Right renal pelvis (tissue), 4 donors: ENCODE data around the gene TTC4. TPM values are rescaled to one million over a fixed set of nuclear protein-coding genes. Genes with fewer than 3 reads are reported as not detected.

Experiments
- DNase-seq, 4 donors: peaks; one replicate each; pipeline ENCODE4 v3.0.0-alpha.2; 2013; ENCODE audit warnings: low read depth in 4 of 4, low spot score in 3 of 4, missing footprints in 1 of 4
- polyA plus RNA-seq, 4 donors: library from polyadenylated mRNA; unstranded; fragments of 120-200 nt; gene quantifications; one replicate each; pipeline ENCODE4 v1.2.1, GENCODE V29; 2013; ENCODE audit not compliant: insufficient read length in 4 of 4

TTC4 gene
- polyA plus RNA-seq, 4 donors, result 30.1 to 36.9 (median 34.8) TPM

DNA sequence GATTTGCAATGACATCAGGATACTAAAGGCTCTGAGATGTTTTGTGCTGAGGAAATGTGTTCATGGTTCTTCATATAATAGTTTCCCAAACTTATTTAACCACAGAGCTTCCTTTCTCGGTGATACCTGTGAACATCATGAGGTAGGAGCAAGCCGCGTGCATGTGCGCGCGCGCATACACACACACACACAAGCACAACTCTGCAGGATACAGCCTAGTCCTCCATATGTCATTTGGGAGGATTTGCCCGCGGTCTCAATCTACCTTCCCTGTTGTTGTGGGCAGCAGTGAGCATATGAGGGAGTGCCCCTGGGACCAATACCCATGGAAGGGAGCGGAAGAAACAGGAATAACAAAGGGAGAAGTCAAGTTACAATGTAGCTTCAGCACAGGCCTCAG lies 12.2 kb upstream of the TTC4 start:
- no peak for DNase-seq

- DNase-seq, result no peak
Measured at GRCh38 chr1:54705153-54705552, 10.5 kb upstream of the TTC4 start.

- no peak for DNase-seq
Measured at GRCh38 chr1:54706419-54706818, 9.2 kb upstream of the TTC4 start.

DNA sequence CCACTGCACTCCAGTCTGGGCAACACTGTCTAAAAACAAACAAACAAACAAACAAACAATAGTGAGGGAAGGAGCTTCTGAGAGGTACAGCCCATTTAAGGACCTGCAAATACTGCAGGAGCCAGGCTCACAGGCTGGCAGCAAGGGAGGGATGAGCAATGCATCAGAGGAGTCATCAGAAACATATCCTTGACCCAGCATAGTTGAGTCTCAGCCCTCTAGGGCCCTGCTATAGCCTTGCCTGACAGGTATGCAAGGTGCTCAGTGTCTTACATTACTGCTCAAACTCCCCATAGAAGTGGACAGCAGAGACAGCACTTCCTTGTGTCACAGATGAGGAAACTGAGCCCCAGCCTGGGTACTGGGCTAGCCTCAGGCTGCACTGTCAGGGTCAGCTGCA lies 7.3 kb upstream of the TTC4 start:
- no peak for DNase-seq

DNA sequence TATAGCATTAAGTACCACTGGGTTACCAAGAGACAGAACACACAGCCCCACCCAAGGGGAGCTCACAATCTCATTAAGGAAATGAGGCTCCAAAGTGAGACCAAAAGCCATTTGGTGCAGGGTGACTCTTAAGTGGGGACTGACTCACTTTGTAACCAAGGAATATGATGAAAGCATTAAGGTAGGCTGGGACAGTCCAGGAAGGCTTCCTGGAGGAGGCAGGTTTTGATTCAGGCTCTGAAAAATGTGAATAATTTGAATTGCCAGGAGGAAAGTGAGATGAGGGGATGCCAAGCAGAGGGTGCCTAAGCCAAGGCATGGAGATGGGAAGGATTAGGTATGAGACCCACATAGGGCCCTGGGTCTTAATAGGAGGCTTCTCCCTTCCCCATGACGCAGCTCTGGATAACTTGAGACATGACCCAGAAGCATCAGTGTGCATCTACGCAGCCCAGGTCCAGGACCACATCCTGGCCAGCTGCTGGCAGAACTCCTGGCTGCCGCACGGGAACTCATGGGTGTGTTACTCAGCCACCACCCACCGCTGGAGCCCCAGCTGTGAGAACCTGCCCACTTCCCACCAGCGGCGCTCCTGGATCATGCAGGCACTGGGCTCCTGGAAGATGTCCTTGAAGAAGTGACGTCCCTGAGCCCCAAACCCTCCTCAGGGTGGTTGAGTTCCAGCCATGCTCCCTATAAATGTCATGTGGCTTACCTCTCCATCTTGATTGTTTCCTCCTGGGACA lies 5.9 kb upstream of the TTC4 start:
- DNase-seq, result no peak

GRCh38 chr1:54710434-54710833 lies 5.2 kb upstream of the TTC4 start:
- DNase-seq, result no peak

DNA sequence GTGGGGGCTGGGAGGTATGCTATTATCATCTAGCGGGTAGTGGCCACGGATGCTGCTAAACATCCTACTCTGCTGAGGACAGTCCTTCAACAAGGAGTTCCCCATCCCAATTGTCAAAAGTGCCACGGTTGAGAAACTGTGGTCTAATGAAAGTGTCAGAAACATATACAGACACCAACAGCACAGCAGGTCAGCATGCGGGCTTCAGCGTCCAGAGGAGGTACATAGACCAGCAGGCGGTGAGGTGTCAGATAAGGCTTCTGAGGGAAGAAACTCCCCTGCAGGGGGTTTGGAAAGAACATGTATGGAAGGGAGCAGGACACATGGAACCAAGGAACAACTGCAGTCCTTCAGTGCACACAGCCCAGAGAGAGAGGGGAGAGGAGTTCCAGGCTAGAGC lies 4.8 kb upstream of the TTC4 start:
- no peak for DNase-seq

- DNase-seq, result no peak
Measured at GRCh38 chr1:54711536-54711935, 4.1 kb upstream of the TTC4 start.

DNA sequence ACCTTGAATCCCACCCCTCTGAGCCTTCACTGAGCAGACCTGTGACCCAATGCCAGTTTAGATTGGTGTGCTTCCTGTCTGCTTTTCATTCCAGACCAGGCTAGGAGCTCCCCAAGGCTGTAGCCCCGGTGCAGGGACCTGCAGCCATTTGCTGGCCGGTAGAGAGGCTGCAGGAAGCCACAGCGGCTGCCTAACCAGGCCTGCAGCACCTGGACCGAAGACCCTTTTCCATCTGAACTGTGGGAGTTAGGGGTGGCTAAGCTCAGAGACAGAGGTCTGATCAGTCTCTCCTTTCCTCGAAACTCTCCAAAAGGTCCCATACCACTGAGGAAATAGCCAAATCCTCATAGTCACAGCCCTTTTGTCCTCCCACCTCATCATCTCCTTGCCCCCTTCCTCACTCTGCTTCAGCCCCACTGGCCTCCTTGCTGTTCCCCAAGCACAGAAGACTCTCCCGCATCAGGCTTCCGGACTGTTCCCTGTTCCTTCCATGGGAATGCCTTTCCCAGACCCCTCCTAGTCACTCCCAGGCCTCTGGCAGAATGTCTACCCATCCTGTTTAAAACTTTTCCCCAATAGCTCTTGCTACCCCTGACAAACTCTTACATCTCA lies 674 bp upstream of the TTC4 start:
- no peak for DNase-seq

GRCh38 chr1:54716299-54717047 lies 812 bp downstream of the TTC4 start:
- DNase-seq, result no peak

GRCh38 chr1:54721719-54722118 lies 6.1 kb downstream of the TTC4 start:
- DNase-seq, result no peak

DNA sequence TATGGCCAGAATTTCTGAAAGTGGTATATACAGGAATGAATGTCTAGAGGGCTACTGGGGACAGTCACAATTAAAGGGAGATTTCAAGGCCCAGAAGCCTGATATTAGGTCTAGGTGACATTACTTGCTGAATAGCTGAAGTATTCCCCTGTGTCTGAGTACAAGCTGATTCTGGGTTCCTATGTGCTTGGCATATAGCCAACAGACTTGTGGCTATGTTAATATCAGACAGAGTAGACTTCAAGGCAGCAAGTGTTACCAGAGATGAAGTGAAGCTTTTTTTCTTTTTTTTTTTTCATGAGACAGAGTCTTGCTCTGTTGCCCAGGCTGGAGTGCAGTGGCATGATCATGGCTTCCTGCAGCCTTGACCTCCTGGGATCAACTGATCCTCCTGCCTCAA lies 8.3 kb downstream of the TTC4 start:
- no peak for DNase-seq

GRCh38 chr1:54724771-54725170 lies 9.1 kb downstream of the TTC4 start:
- no peak for DNase-seq

DNA sequence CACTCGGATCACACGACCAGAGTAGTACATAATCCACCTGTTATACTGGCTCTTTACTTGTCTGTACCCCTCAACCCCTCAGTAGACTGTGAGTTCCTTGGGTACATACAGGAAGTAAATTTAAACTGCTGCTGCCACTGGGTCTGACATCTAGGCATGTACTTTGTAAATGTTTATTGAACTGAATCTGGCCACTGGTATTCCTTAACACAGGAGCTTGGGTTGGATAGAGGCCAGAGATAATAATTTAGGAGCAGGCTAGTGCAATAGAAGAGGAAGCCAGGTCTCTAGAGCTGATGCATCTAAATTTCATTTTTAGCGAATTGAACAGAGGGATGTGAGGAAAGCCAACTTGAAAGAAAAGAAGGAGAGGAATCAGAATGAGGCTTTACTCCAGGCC lies 12.4 kb downstream of the TTC4 start:
- no peak for DNase-seq

GRCh38 chr1:54736685-54737084 lies 21.0 kb downstream of the TTC4 start:
- no peak for DNase-seq

GRCh38 chr1:54738244-54738643 lies 22.6 kb downstream of the TTC4 start:
- DNase-seq, result no peak

DNA sequence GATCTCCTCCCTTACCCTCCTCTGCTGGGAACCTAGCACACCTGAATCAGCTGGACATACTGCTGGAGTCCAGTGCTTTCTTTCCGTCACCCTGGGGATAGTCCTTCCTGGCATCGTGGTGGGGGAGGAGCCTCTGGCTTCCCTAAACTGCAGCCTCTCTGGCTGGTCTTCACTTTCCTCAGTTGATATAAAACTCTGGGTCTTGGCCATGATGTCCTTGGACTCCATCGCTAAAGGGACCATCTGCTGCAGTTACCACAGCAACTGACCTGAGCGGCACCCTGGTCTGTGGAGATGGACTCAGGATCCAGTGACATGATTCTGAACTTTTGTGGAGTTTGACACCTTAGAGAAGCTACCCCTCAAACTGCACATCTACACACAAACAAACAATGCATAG lies 25.9 kb downstream of the TTC4 start:
- no peak for DNase-seq

DNA sequence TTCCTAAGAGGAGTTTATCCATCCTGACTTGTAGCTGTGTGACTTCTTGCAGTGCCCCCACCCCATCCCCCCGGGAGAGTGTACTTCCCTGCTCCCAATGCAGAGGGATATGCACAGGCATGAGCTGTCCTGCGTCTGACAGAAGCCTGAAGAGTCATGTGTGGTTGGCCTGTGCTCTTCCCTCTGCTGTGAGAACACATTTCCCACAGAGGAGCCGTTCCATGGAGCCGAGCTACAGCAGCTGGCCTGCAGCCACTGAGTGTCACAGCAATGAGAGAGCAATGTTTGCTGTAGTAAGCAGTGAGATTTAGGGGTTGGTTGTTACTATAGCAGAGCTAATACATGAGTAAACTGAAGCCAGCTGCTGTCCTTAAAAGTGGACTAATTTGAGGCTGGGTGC lies 26.6 kb downstream of the TTC4 start:
- no peak for DNase-seq

DNA sequence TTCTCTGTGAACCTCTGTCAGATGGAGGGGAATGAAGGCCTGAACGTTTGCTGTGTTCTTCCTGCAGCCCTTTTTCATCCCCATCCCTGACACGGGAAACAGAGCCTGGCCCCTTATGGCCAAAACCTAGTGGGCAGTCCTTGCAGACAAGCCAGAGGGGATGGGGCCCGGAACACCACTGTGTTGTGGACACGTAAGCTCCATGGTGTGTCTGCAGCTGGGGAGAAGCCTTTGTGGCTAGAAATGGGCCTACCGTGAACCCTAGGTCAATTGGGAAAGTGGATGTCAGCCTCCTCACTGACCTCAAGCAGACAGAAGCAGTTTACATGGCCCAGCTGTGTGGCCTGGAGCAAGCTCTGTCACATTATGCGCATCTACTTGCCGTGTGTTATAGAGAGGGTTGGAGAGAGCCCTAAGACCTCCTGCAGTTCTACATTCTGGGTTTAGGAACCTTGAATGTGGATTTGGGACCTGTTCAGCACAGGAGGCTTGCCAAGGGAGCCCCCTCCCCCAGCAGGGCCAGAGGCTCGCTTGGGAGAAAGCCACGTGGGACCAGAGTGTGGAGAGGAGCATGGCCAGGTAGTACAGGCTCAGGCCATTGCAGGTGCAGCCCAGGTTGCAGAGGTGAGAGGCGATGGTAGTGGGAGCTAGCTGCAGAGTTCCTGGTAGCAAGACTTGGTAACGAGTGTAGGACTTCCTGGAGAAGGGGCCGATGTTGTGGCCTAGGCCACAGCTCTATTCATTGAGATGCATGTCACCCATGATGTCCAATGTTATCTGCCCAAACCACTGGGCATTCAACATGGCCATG lies 28.0 kb downstream of the TTC4 start:
- no peak for DNase-seq

DNA sequence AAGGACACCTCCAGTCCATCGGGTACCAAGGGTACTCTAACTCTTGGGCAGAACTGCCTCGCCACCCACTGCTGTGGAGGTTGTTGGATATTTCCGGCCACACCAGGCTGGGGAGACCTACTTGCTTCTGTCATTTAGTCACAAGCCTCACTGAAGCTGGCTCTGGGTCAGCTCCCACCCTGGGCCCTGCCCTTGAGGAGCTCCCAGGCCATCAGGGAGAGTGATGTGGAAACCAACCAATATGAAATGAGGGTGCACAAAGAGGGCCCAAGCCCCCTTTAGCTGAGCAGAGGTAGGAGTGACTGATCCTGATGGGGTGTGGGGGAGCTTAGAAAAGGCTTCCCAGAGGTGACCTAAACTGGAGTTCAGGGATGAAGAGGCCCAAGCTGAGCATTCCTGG lies 29.0 kb downstream of the TTC4 start:
- DNase-seq, result no peak

GRCh38 chr1:54745274-54745673 lies 29.6 kb downstream of the TTC4 start:
- DNase-seq, result no peak
